Transverse colon (tissue), 4 donors: ENCODE measurements around the gene MICU2.

Source experiments
- EP300 ChIP-seq: sonication (generic); formaldehyde crosslinking; IDR thresholded peaks from one replicate; pipeline ENCODE4 v1.6.1; 2017; ENCODE audit warnings: antibody characterized with exemption, low read depth
- POLR2A ChIP-seq: fragments of 450-650 bp; IDR thresholded peaks from one replicate; pipeline ENCODE4 v1.6.1; 2016; ENCODE audit warnings: antibody characterized with exemption, mild to moderate bottlenecking, moderate library complexity
- POLR2AphosphoS5 ChIP-seq, 3 donors: sonication (generic); formaldehyde crosslinking; IDR thresholded peaks; one replicate each; pipeline ENCODE4 v1.6.1; 2016; ENCODE audit warnings: antibody characterized with exemption in 3 of 3
- TF ChIP-seq, protein P1 (sequence below), 5 experiments: fragments of 200-600 bp in 3 of 5; fragments of 450-650 bp in 2 of 5; sonication (generic) in 3 of 5; IDR thresholded peaks; 1 replicate in 2 of 5; 2 replicates in 3 of 5; pipeline ENCODE4 v1.5.1; 2016 to 2017; ENCODE audit warnings: antibody characterized with exemption in 5 of 5, inconsistent platforms in 3 of 5, mild to moderate bottlenecking in 2 of 5, moderate library complexity in 1 of 5

DNA sequence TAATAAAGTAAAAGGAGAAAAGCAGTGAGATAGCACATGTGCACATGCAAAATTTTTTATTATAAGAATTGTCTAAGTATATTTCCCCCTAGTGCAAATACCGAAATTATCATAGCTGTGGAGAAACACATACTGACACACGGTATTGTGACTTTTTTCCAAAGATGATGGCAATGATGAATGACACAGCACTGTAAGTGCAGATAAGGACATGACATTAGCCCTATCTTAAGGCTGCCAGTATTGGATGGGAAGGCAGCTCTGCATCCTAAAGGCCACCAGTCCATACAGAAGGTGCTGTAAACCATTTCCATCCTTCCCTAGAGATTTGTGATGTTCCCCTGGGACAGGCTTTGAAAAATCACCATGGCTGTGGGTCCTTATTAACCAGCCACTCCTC, 11.5 kb upstream of the MICU2 start:
- TF ChIP-seq POLR2AphosphoS5 (IDR thresholded peaks at IDR 0.05) (no peak), POLR2A (no peak), EP300 (no peak)
- TF ChIP-seq, protein P1, sequence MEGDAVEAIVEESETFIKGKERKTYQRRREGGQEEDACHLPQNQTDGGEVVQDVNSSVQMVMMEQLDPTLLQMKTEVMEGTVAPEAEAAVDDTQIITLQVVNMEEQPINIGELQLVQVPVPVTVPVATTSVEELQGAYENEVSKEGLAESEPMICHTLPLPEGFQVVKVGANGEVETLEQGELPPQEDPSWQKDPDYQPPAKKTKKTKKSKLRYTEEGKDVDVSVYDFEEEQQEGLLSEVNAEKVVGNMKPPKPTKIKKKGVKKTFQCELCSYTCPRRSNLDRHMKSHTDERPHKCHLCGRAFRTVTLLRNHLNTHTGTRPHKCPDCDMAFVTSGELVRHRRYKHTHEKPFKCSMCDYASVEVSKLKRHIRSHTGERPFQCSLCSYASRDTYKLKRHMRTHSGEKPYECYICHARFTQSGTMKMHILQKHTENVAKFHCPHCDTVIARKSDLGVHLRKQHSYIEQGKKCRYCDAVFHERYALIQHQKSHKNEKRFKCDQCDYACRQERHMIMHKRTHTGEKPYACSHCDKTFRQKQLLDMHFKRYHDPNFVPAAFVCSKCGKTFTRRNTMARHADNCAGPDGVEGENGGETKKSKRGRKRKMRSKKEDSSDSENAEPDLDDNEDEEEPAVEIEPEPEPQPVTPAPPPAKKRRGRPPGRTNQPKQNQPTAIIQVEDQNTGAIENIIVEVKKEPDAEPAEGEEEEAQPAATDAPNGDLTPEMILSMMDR (IDR thresholded peaks at IDR 0.05), result no peak
